ENCODE data around the gene CYP3A5.

DNA sequence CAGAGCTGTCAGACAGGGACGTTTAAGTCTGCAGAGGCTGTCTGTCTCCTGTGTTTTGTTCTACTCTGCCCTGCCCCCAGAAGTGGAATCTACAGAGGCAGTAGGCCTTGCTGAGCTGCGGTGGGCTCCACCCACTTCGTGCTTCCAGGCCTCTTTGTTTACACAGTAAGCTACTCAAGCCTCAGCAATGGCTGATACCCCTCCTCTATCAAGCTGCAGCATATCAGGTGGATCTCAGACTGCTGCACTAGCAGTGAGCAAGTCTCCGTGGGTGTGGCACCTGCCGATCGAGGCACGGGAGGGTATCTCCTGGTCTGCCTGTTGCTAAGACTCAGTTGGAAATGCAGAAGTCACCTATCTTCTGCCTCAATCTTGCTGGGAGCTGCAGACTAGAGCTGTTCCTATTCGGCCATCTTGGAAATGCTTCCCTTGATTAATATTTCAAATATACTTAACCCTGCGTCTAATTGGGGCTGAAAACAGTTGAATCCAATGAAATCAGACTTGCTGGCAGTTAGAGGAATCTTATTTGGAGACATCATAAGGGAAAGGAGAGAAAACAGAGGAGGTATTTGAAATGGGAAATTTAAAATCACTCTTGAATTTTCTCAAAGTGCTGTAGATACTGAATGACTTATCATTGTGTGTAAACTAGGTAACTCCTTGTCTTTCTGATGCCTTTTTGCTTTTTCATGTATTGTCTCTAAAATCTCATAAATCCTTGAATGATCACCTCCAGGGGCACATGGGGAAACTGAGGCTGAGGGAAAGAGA is 13.8 kb upstream of the CYP3A5 start:
- TF ChIP-seq, protein P1, sequence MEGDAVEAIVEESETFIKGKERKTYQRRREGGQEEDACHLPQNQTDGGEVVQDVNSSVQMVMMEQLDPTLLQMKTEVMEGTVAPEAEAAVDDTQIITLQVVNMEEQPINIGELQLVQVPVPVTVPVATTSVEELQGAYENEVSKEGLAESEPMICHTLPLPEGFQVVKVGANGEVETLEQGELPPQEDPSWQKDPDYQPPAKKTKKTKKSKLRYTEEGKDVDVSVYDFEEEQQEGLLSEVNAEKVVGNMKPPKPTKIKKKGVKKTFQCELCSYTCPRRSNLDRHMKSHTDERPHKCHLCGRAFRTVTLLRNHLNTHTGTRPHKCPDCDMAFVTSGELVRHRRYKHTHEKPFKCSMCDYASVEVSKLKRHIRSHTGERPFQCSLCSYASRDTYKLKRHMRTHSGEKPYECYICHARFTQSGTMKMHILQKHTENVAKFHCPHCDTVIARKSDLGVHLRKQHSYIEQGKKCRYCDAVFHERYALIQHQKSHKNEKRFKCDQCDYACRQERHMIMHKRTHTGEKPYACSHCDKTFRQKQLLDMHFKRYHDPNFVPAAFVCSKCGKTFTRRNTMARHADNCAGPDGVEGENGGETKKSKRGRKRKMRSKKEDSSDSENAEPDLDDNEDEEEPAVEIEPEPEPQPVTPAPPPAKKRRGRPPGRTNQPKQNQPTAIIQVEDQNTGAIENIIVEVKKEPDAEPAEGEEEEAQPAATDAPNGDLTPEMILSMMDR (IDR thresholded peaks at IDR 0.05; ENCODE audit: low read length), result no peak
- TF ChIP-seq EZH2 (IDR thresholded peaks at IDR 0.05; ENCODE audit: borderline replicate concordance, low read length), result no peak

Data from OCI-LY1 (cell line).